NCI-H146 treated with DMSO at 0.1 percent for 48 hours (cell line): ENCODE measurements around the gene LPA.
"Not testable (repeated sequence)": the region's sequence is repeated elsewhere in the genome, so short reads cannot be mapped to it uniquely, and the experiment has no call there.

ENCODE experiments used
- DNase-seq: peaks from one replicate; lab custom pipeline; 2025; ENCODE audit not compliant: unreplicated experiment; lab: John Stamatoyannopoulos, UW

The LPA gene, protein sequence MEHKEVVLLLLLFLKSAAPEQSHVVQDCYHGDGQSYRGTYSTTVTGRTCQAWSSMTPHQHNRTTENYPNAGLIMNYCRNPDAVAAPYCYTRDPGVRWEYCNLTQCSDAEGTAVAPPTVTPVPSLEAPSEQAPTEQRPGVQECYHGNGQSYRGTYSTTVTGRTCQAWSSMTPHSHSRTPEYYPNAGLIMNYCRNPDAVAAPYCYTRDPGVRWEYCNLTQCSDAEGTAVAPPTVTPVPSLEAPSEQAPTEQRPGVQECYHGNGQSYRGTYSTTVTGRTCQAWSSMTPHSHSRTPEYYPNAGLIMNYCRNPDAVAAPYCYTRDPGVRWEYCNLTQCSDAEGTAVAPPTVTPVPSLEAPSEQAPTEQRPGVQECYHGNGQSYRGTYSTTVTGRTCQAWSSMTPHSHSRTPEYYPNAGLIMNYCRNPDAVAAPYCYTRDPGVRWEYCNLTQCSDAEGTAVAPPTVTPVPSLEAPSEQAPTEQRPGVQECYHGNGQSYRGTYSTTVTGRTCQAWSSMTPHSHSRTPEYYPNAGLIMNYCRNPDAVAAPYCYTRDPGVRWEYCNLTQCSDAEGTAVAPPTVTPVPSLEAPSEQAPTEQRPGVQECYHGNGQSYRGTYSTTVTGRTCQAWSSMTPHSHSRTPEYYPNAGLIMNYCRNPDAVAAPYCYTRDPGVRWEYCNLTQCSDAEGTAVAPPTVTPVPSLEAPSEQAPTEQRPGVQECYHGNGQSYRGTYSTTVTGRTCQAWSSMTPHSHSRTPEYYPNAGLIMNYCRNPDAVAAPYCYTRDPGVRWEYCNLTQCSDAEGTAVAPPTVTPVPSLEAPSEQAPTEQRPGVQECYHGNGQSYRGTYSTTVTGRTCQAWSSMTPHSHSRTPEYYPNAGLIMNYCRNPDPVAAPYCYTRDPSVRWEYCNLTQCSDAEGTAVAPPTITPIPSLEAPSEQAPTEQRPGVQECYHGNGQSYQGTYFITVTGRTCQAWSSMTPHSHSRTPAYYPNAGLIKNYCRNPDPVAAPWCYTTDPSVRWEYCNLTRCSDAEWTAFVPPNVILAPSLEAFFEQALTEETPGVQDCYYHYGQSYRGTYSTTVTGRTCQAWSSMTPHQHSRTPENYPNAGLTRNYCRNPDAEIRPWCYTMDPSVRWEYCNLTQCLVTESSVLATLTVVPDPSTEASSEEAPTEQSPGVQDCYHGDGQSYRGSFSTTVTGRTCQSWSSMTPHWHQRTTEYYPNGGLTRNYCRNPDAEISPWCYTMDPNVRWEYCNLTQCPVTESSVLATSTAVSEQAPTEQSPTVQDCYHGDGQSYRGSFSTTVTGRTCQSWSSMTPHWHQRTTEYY (N-terminal part only)

GRCh38 chr6:160664198-160664597, at the start of gene LPA:
TSS of gene LPA (minus strand) at chr6:160664275. CDS start at chr6:160664214, 61 bp downstream.
- not testable (repeated sequence) for DNase-seq

DNA sequence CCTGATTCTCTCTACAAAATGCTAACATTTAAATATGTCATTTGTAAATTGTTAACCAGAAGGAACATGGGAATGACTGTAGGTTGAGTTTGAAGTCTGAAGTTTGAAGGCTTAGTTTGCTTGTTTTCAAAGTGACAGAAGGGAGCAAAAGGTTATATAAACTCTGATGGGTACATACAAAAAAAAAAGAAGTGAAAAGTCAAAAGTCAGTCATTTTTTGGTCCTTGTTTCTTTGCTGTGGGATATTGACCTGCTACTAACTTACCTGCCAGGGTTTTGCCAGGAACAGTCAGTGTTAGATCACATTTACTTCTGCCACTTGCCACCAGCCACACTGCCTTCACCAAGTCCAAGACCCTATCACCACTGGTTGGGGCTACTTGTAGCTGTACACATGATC, 44.9 kb upstream of the LPA start:
- not testable (repeated sequence) for DNase-seq

GRCh38 chr6:160704688-160705087, 40.6 kb upstream of the LPA start:
- not testable (repeated sequence) for DNase-seq

GRCh38 chr6:160701918-160702680, 38.0 kb upstream of the LPA start, which contains the start of gene PLG:
TSS of gene PLG (plus strand) at chr6:160702244. CDS start at chr6:160702305, 61 bp downstream.
- DNase-seq: not testable (repeated sequence)

- no peak for DNase-seq
These were observed 33.8 kb upstream of the LPA start for GRCh38 chr6:160697826-160698225.

- DNase-seq: not testable (repeated sequence)
These were observed 32.8 kb upstream of the LPA start for GRCh38 chr6:160696884-160697283.

DNA sequence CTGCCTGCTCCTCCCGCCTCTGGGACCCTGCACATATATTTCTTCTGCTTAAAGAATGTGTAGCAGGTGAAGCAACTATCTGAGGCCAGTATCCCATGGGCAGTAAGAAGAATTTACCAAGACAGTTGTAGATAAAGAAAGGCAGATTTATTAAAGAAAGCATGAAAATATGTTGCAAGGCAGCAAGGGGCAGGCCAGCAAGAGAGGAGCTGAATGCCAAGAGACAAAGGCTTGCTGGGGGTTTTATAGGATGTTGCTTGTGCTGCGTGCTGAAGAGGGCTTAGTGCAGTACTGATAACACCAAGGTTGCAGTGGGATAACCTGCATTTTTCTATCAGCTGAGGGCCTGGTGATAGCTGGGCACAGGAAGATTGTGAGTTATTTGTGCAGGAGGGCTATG, 31.5 kb upstream of the LPA start:
- not testable (repeated sequence) for DNase-seq

GRCh38 chr6:160695025-160695424, 30.9 kb upstream of the LPA start:
- not testable (repeated sequence) for DNase-seq

DNA sequence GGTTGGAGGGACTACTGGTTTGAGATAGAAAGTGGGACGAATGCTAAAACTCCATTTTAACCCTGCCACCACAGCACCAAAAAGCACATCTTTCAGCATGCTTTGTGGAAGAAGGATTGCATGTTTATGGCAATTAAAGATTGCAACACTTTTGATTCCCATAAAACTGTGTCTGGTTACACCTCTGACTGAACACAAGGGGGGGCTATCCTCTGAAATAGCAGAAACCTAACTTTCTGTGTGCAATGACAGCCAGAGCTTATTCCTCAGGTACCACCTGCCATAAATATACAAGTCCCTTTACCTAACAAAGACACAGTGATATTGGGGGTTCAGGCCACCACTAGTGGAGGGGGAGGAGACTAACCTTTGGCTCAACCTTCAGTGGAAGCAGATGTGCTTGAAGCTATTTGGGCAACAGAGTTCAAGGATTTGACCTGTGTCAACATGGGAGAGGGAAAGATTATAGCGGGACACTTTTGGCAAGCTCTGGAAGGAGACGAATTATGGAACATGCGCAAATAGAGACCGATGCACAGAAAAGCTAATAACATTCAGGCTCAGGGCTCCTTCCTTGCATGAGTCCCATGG, 28.4 kb upstream of the LPA start:
- DNase-seq: no peak

GRCh38 chr6:160691617-160692016, 27.5 kb upstream of the LPA start:
- DNase-seq: no peak

GRCh38 chr6:160690458-160690857, 26.4 kb upstream of the LPA start:
- DNase-seq: no peak

- no peak for DNase-seq
These were observed 21.8 kb upstream of the LPA start for GRCh38 chr6:160685762-160686450.

- not testable (repeated sequence) for DNase-seq
These were observed 21.2 kb upstream of the LPA start for GRCh38 chr6:160685101-160685761.

GRCh38 chr6:160679402-160679769, 15.3 kb upstream of the LPA start:
- no peak for DNase-seq

- no peak for DNase-seq
These were observed 14.8 kb upstream of the LPA start for GRCh38 chr6:160678744-160679401.

DNA sequence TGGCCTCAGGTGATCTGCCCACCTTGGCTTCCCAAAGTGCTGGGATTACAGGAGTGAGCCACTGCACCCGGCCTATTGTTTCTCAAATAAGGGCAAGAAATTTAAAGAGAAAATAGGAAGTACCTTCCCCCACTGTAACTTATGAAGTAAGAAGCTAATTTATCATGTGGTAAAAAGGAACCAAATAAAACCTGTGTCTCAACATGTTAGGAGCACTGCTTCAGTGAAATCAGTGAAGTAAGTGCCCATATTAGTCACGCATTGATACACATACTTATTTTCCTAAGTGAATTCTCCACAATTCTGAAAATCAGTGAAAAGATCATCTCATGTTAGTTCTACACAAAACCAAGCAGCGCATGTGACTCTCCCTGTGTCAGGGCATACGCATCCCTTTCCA, 14.2 kb upstream of the LPA start:
- DNase-seq: no peak

- DNase-seq: not testable (repeated sequence)
These were observed 12.3 kb upstream of the LPA start for GRCh38 chr6:160676418-160676817.

DNA sequence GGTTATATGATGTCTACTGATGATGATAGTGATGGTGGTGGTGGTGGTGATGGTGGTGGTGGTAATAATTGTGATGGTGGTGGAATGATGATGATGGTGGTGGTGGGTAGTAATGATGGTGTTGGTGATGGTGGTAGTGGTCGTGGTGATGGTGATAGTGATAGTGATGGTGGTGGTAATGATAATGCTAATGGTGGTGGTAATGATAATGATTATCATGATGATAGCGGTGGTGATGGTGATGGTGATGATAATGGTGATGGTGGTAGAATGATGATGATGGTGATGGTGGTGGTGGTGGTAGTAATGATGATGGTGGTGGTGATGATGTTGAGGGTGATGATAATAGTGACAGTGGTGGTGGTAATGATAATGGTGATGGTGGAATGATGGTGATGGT, 4.5 kb upstream of the LPA start:
- no peak for DNase-seq
